Skeletal muscle satellite cell (primary cell): ENCODE measurements around the gene BCAR3.

Source experiments
- H3K27me3 ChIP-seq: 2 replicates; pipeline ENCODE4 v1.7.0; 2013; ENCODE audit warnings: low read length; ENCODE audit not compliant: control insufficient read depth, insufficient read depth
- H3K36me3 ChIP-seq: 2 replicates; pipeline ENCODE4 v1.7.0; 2013; ENCODE audit warnings: mild to moderate bottlenecking, control low read depth, low read length; ENCODE audit not compliant: insufficient read depth
- H3K4me1 ChIP-seq: 2 replicates; pipeline ENCODE4 v1.7.0; 2013; ENCODE audit warnings: low read length; ENCODE audit not compliant: control insufficient read depth, insufficient read depth
- H3K4me2 ChIP-seq: 2 replicates; pipeline ENCODE4 v1.7.0; 2013; ENCODE audit warnings: mild to moderate bottlenecking, low read length
- H3K4me3 ChIP-seq: 2 replicates; pipeline ENCODE4 v1.7.0; 2013; ENCODE audit warnings: low read length
- H3K9ac ChIP-seq: 2 replicates; pipeline ENCODE4 v1.7.0; 2013; ENCODE audit warnings: mild to moderate bottlenecking, low read depth, low read length, moderate library complexity
- H3K9me3 ChIP-seq: replicated peaks from 2 replicates; pipeline ENCODE4 v1.7.0; 2013; ENCODE audit warnings: mild to moderate bottlenecking, control low read depth, low read length

The BCAR3 gene

GRCh38 chr1:93716941-93717368, 35.3 kb upstream of the BCAR3 start:
- Histone ChIP-seq H3K4me1 (peaks cover 11% of the 10 kb centered on the region), H3K36me3 (no peaks in the 10 kb centered on the region), H3K4me3 (no peak overlapping the region), H3K27me3 (no peaks in the 10 kb centered on the region), H3K9ac (no peak overlapping the region), H3K9me3 (peaks cover 8% of the 10 kb centered on the region), H3K4me2 (no peak overlapping the region)

GRCh38 chr1:93716163-93716562, 34.5 kb upstream of the BCAR3 start:
- peaks cover 3% of the 10 kb centered on the region for H3K4me1 ChIP-seq
- no peak overlapping the region for H3K4me2 ChIP-seq
- H3K9ac ChIP-seq: no peak overlapping the region
- no peak overlapping the region for H3K4me3 ChIP-seq
- H3K27me3 ChIP-seq: no peaks in the 10 kb centered on the region
- H3K36me3 ChIP-seq: no peaks in the 10 kb centered on the region
- peaks cover 8% of the 10 kb centered on the region for H3K9me3 ChIP-seq

- Histone ChIP-seq H3K36me3 (no peaks in the 10 kb centered on the region), H3K4me1 (no peaks in the 10 kb centered on the region), H3K4me2 (no peak overlapping the region), H3K4me3 (no peak overlapping the region), H3K9ac (no peak overlapping the region), H3K27me3 (no peaks in the 10 kb centered on the region), H3K9me3 (peaks cover 8% of the 10 kb centered on the region)
Observed at GRCh38 chr1:93715529-93716126, 34.0 kb upstream of the BCAR3 start.

GRCh38 chr1:93714356-93714755, 32.7 kb upstream of the BCAR3 start:
- H3K9ac ChIP-seq: no peak overlapping the region
- no peak overlapping the region for H3K4me3 ChIP-seq
- H3K9me3 ChIP-seq: peaks cover 8% of the 10 kb centered on the region
- H3K4me2 ChIP-seq: no peak overlapping the region
- no peaks in the 10 kb centered on the region for H3K27me3 ChIP-seq
- H3K36me3 ChIP-seq: no peaks in the 10 kb centered on the region
- no peaks in the 10 kb centered on the region for H3K4me1 ChIP-seq

GRCh38 chr1:93713341-93713740, 31.7 kb upstream of the BCAR3 start:
- no peaks in the 10 kb centered on the region for H3K27me3 ChIP-seq
- H3K9ac ChIP-seq: no peak overlapping the region
- no peak overlapping the region for H3K4me3 ChIP-seq
- H3K4me2 ChIP-seq: no peak overlapping the region
- peaks cover 8% of the 10 kb centered on the region for H3K9me3 ChIP-seq
- H3K4me1 ChIP-seq: peaks cover 8% of the 10 kb centered on the region
- H3K36me3 ChIP-seq: no peaks in the 10 kb centered on the region

GRCh38 chr1:93712741-93713140, 31.1 kb upstream of the BCAR3 start:
- no peaks in the 10 kb centered on the region for H3K27me3 ChIP-seq
- H3K9me3 ChIP-seq: peaks cover 8% of the 10 kb centered on the region
- H3K4me1 ChIP-seq: peaks cover 8% of the 10 kb centered on the region
- H3K4me3 ChIP-seq: no peak overlapping the region
- no peak overlapping the region for H3K9ac ChIP-seq
- no peaks in the 10 kb centered on the region for H3K36me3 ChIP-seq
- no peak overlapping the region for H3K4me2 ChIP-seq

- Histone ChIP-seq H3K4me1 (peaks cover 15% of the 10 kb centered on the region), H3K36me3 (no peaks in the 10 kb centered on the region), H3K27me3 (no peaks in the 10 kb centered on the region), H3K4me2 (no peak overlapping the region), H3K9me3 (no peaks in the 10 kb centered on the region), H3K4me3 (no peak overlapping the region), H3K9ac (no peak overlapping the region)
Observed at GRCh38 chr1:93710499-93711453, 29.1 kb upstream of the BCAR3 start.

- no peaks in the 10 kb centered on the region for H3K27me3 ChIP-seq
- H3K36me3 ChIP-seq: no peaks in the 10 kb centered on the region
- H3K4me2 ChIP-seq: peak overlapping the region; percentile 17
- no peak overlapping the region for H3K4me3 ChIP-seq
- H3K4me1 ChIP-seq: peaks cover 23% of the 10 kb centered on the region
- H3K9me3 ChIP-seq: no peaks in the 10 kb centered on the region
- H3K9ac ChIP-seq: no peak overlapping the region
Observed at GRCh38 chr1:93708734-93709481, 27.3 kb upstream of the BCAR3 start.

GRCh38 chr1:93707956-93708355, 26.3 kb upstream of the BCAR3 start:
- Histone ChIP-seq H3K4me3 (no peak overlapping the region), H3K9ac (no peak overlapping the region), H3K4me1 (peaks cover 33% of the 10 kb centered on the region), H3K9me3 (no peaks in the 10 kb centered on the region), H3K36me3 (no peaks in the 10 kb centered on the region), H3K4me2 (no peak overlapping the region), H3K27me3 (no peaks in the 10 kb centered on the region)

GRCh38 chr1:93705892-93706500, 24.4 kb upstream of the BCAR3 start:
- H3K36me3 ChIP-seq: no peaks in the 10 kb centered on the region
- H3K9me3 ChIP-seq: no peaks in the 10 kb centered on the region
- H3K4me1 ChIP-seq: peaks cover 52% of the 10 kb centered on the region
- no peak overlapping the region for H3K4me3 ChIP-seq
- no peak overlapping the region for H3K9ac ChIP-seq
- no peak overlapping the region for H3K4me2 ChIP-seq
- H3K27me3 ChIP-seq: no peaks in the 10 kb centered on the region

GRCh38 chr1:93704052-93704451, 22.4 kb upstream of the BCAR3 start:
- Histone ChIP-seq H3K36me3 (no peaks in the 10 kb centered on the region), H3K9me3 (no peaks in the 10 kb centered on the region), H3K4me2 (no peak overlapping the region), H3K9ac (no peak overlapping the region), H3K4me1 (peaks cover 57% of the 10 kb centered on the region), H3K4me3 (no peak overlapping the region), H3K27me3 (no peaks in the 10 kb centered on the region)
